ENCODE data around the gene GNA12. TPM values are rescaled to one million over a fixed set of nuclear protein-coding genes. Genes with fewer than 3 reads are reported as not detected.

The GNA12 gene
- total RNA-seq, 1 donor from 2014 or later = 54.6 TPM

DNA sequence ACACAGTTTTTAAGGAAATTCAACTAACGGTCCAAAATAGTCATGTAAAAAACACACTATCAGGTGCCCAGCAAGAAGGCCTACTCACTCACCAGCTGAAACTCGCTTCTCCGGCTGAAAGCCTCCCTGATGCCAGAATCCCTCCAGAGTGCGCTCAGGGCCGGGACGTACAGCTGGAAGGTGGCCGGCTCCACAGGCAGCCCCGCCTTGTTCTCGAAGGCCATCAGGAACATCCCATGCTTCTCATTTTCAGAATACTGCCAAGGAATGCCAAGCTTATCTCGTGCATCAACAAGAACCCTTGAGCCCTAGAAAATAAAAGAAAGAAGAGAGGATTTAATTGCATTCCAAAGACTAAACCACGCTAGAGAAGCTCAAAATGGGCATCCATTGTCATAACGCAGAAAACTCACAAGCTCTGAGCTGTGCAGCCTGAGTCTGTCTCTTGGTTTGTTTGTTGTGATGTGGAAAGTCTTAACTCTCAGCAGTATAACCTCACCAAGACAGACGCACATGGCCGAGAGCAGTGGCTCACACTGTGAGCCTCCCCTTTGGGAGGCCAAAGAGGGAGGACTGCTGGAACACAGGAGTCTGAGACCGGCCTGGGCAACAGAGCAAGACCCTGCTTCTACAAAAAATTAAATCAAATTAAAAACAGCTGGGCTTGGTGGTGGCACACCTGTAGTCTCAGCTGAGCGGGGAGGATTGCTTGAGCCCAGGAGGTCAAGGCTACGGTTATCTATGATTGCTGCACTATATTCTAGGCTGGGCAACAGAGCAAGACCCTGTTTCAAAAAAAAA is 49.1 kb downstream of the GNA12 start:
- Mint-ChIP-seq H3K4me1 (peaks cover 36% of the 10 kb centered on the region), H3K27ac (no peak overlapping the region), H3K27me3 (no peaks in the 10 kb centered on the region), H3K4me3 (no peak overlapping the region), H3K36me3 (ENCODE audit: low read depth) (peaks cover 46% of the 10 kb centered on the region), H3K9me3 (no peaks in the 10 kb centered on the region)
- ChIA-PET CTCF (interaction anchor here (1.1 kb wide), 1 partner anchor 26 kb away, joined by 3 read pairs; no protein-coding TSS in a partner anchor), POLR2A (no interaction called here)
- intact Hi-C loops (cut with micrococcal nuclease) = no loop called here
- DNase-seq = no peak
- no peak for ATAC-seq (ENCODE audit: low read depth)
- TF ChIP-seq, protein P1, sequence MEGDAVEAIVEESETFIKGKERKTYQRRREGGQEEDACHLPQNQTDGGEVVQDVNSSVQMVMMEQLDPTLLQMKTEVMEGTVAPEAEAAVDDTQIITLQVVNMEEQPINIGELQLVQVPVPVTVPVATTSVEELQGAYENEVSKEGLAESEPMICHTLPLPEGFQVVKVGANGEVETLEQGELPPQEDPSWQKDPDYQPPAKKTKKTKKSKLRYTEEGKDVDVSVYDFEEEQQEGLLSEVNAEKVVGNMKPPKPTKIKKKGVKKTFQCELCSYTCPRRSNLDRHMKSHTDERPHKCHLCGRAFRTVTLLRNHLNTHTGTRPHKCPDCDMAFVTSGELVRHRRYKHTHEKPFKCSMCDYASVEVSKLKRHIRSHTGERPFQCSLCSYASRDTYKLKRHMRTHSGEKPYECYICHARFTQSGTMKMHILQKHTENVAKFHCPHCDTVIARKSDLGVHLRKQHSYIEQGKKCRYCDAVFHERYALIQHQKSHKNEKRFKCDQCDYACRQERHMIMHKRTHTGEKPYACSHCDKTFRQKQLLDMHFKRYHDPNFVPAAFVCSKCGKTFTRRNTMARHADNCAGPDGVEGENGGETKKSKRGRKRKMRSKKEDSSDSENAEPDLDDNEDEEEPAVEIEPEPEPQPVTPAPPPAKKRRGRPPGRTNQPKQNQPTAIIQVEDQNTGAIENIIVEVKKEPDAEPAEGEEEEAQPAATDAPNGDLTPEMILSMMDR (IDR thresholded peaks at IDR 0.05) = no peak

- no peaks in the 10 kb centered on the region for H3K27me3 Mint-ChIP-seq
- no peak overlapping the region for H3K4me3 Mint-ChIP-seq
- POLR2A ChIA-PET = interaction anchor here (0.7 kb wide), 1 partner anchor 15 kb away, joined by 3 read pairs; no protein-coding TSS in a partner anchor
- DNase-seq (no peak), ATAC-seq (ENCODE audit: low read depth) (no peak)
- no peaks in the 10 kb centered on the region for H3K9me3 Mint-ChIP-seq
- peaks cover 15% of the 10 kb centered on the region for H3K4me1 Mint-ChIP-seq
- no peak overlapping the region for H3K27ac Mint-ChIP-seq
- intact Hi-C loops (cut with micrococcal nuclease) = no loop called here
- TF ChIP-seq, protein P1 (IDR thresholded peaks at IDR 0.05) = no peak
- H3K36me3 Mint-ChIP-seq (ENCODE audit: low read depth) = peaks cover 59% of the 10 kb centered on the region
- CTCF ChIA-PET = no interaction called here
These were observed 51.1 kb downstream of the GNA12 start for GRCh38 chr7:2792856-2793487.

DNA sequence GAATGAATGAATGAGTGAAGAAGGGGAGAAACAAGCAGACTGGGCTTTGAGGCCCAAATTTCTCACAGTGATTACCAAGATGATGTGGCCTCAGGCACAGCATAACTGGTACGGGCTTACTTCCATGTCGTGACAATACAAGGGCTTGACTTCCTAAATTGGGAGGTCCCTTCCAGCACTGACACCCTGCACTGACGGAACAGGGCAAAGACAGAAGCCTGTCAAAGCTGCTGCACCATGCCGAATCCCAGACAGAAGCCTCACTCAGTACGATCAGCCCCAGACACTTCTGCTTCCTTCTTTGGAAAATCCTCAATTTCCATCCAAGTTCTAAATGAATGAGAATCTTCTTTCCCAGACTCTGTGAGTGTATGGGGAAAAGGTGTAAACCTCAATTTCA is 51.9 kb downstream of the GNA12 start:
- no peak for DNase-seq
- Mint-ChIP-seq H3K9me3 (no peaks in the 10 kb centered on the region), H3K27me3 (no peaks in the 10 kb centered on the region), H3K4me1 (peaks cover 8% of the 10 kb centered on the region), H3K4me3 (no peak overlapping the region), H3K27ac (no peak overlapping the region), H3K36me3 (ENCODE audit: low read depth) (peaks cover 64% of the 10 kb centered on the region)
- ChIA-PET CTCF (no interaction called here), POLR2A (no interaction called here)
- intact Hi-C loops (cut with micrococcal nuclease) = no loop called here
- TF ChIP-seq, protein P1 (IDR thresholded peaks at IDR 0.05) = no peak
- no peak for ATAC-seq (ENCODE audit: low read depth)

DNA sequence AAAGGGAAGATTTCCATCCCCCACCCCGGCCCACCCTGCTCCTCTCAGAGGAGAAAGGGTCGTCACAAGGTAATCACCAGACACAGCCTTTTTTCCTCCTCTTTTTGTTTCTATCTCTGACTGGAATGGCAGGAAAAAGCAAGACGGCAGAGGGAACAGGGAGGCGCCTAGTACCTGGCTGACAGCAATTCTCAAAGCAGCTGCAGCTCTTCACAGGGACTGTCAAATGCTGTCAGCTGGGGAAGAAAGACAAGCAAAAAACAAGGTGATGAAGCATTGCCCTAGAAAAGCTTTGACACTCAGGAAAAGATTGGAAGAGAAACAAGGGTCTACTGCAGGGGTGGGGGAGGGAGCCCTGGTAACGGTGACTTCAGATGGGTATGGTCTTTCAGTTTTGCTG is 52.7 kb downstream of the GNA12 start:
- ATAC-seq (ENCODE audit: low read depth) (no peak), DNase-seq (no peak)
- ChIA-PET POLR2A (interaction anchor here (0.6 to 0.7 kb wide), 2 partner anchors 25 to 54 kb away, joined by 6 to 7 read pairs; no protein-coding TSS in a partner anchor), CTCF (no interaction called here)
- H3K36me3 Mint-ChIP-seq (ENCODE audit: low read depth) = peaks cover 72% of the 10 kb centered on the region
- H3K27ac Mint-ChIP-seq = no peak overlapping the region
- H3K4me3 Mint-ChIP-seq = no peak overlapping the region
- TF ChIP-seq, protein P1 (IDR thresholded peaks at IDR 0.05) = no peak
- H3K27me3 Mint-ChIP-seq = no peaks in the 10 kb centered on the region
- H3K4me1 Mint-ChIP-seq = peaks cover 2% of the 10 kb centered on the region
- intact Hi-C loops (cut with micrococcal nuclease) = no loop called here
- no peaks in the 10 kb centered on the region for H3K9me3 Mint-ChIP-seq

DNA sequence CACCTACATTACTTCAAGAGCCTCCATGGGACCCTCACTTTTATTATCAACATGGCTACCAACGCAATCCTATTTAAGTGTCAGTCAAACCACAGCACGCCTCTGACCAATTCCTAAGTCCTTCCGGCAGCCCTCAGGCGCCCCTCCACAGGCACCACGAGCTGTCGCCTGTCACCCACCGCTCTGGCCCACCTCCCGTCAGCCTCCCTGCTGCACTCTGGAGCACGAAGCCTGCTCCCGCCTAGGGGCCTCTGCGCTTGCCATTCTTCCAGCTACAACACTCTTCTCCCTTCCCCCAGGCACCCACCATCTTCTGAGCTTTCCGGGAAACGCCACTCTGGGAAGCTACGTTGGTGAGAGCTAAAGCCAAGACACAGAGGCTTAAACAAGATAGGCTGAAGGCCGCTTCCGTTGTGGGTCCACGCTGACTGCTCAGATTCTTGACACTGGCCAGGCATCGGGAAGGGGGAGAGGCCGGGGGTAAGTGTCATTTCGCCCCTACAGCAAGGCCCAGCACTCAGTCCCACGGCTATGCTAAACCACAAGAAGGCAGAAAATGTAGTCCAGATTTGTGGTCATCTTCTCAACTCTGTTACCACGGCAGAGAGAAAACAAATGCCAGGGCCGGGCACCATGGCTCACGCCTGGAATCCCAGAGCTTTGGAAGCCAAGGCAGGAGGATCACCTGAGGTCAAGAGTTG is 56.7 kb downstream of the GNA12 start:
- H3K4me3 Mint-ChIP-seq = no peak overlapping the region
- intact Hi-C loops (cut with micrococcal nuclease) = loop anchor here (5.0 kb wide), 1 partner anchor 35 kb away; no protein-coding TSS in a partner anchor
- peaks cover 58% of the 10 kb centered on the region for H3K36me3 Mint-ChIP-seq (ENCODE audit: low read depth)
- DNase-seq = no peak
- peaks cover 27% of the 10 kb centered on the region for H3K4me1 Mint-ChIP-seq
- CTCF ChIA-PET = no interaction called here
- H3K27me3 Mint-ChIP-seq = no peaks in the 10 kb centered on the region
- no peak for ATAC-seq (ENCODE audit: low read depth)
- POLR2A ChIA-PET = no interaction called here
- H3K9me3 Mint-ChIP-seq = no peaks in the 10 kb centered on the region
- H3K27ac Mint-ChIP-seq = no peak overlapping the region
- TF ChIP-seq, protein P1 (IDR thresholded peaks at IDR 0.05) = no peak

Data from activated B cell treated with CpG ODN at 0.5 μM for 24 hours (primary cell).